GM23338 (cell line): Measurements from ENCODE around the gene ACBD3. TPM values are rescaled to one million over a fixed set of nuclear protein-coding genes. Genes with fewer than 3 reads are reported as not detected.

Experiments used
- ATAC-seq: fragments of 200-7000 bp; cut with Tn5 transposase; 3 replicates; pipeline ENCODE4 v1.9.1; 2020
- DNase-seq: peaks from one replicate; pipeline ENCODE4 v3.0.0-alpha.2; 2015; ENCODE audit warnings: low spot score
- H2AFZ ChIP-seq: fragments of 200-600 bp; sonication (generic); 2 replicates; pipeline ENCODE4 v1.8.0; 2016; ENCODE audit warnings: antibody characterized with exemption, mild to moderate bottlenecking, moderate library complexity
- H3F3A ChIP-seq: fragments of 200-600 bp; sonication (generic); replicated peaks from 2 replicates; pipeline ENCODE4 v1.8.0; 2017; ENCODE audit warnings: antibody characterized with exemption, mixed run types, low read depth
- H3K27ac ChIP-seq: fragments of 200-600 bp; sonication (generic); 2 replicates; pipeline ENCODE4 v1.6.1; 2016; ENCODE audit warnings: low read depth
- H3K27me3 ChIP-seq: fragments of 200-600 bp; sonication (generic); 2 replicates; pipeline ENCODE4 v1.8.0; 2016; ENCODE audit warnings: mild to moderate bottlenecking, mixed run types, moderate library complexity; ENCODE audit not compliant: insufficient read depth
- H3K36me3 ChIP-seq: fragments of 200-600 bp; sonication (generic); 2 replicates; pipeline ENCODE4 v1.8.0; 2016; ENCODE audit warnings: mild to moderate bottlenecking; ENCODE audit not compliant: insufficient read depth
- H3K4me1 ChIP-seq: fragments of 200-600 bp; sonication (generic); 2 replicates; pipeline ENCODE4 v1.8.0; 2016; ENCODE audit warnings: mild to moderate bottlenecking, moderate library complexity; ENCODE audit not compliant: insufficient read depth
- H3K4me2 ChIP-seq: fragments of 200-600 bp; sonication (generic); 2 replicates; pipeline ENCODE4 v1.7.1; 2017; ENCODE audit warnings: mixed run types
- H3K4me3 ChIP-seq: fragments of 200-600 bp; sonication (generic); 2 replicates; pipeline ENCODE4 v1.6.1; 2016; ENCODE audit warnings: mixed run types
- H3K79me2 ChIP-seq: fragments of 200-600 bp; sonication (generic); replicated peaks from 2 replicates; pipeline ENCODE4 v1.8.0; 2017; ENCODE audit warnings: mild to moderate bottlenecking; ENCODE audit not compliant: insufficient read depth
- H3K9me2 ChIP-seq: fragments of 200-600 bp; sonication (generic); 2 replicates; pipeline ENCODE4 v1.8.0; 2017; ENCODE audit not compliant: insufficient read depth
- H4K20me1 ChIP-seq: fragments of 200-600 bp; sonication (generic); replicated peaks from 2 replicates; pipeline ENCODE4 v1.8.0; 2017; ENCODE audit warnings: mild to moderate bottlenecking; ENCODE audit not compliant: insufficient read depth
- H3K27ac Mint-ChIP-seq: 2 replicates; pipeline ENCODE4 v1.8.0; 2020; ENCODE audit warnings: inconsistent platforms, mild to moderate bottlenecking, moderate library complexity, mixed read lengths
- H3K27me3 Mint-ChIP-seq: 3 replicates; pipeline ENCODE4 v1.8.0; 2022; ENCODE audit warnings: low read depth, mild to moderate bottlenecking, moderate library complexity, mixed read lengths, inconsistent platforms; ENCODE audit not compliant: insufficient read depth, poor library complexity
- H3K36me3 Mint-ChIP-seq: 3 replicates; pipeline ENCODE4 v1.8.0; 2021; ENCODE audit warnings: low read depth, mild to moderate bottlenecking, inconsistent platforms, moderate library complexity, mixed read lengths
- H3K4me1 Mint-ChIP-seq: 3 replicates; pipeline ENCODE4 v1.8.0; 2020; ENCODE audit warnings: mild to moderate bottlenecking, inconsistent platforms, mixed read lengths
- H3K4me3 Mint-ChIP-seq: 3 replicates; pipeline ENCODE4 v1.8.0; 2021; ENCODE audit warnings: moderate library complexity, mild to moderate bottlenecking, inconsistent platforms, mixed read lengths
- H3K9me3 Mint-ChIP-seq: 3 replicates; pipeline ENCODE4 v1.8.0; 2020; ENCODE audit warnings: moderate library complexity, mild to moderate bottlenecking, inconsistent platforms, mixed read lengths
- CREB1 ChIP-seq: fragments of 250-450 bp; sonication (Bioruptor Pico); IDR thresholded peaks from 2 replicates; pipeline ENCODE4 v1.5.0; 2020; ENCODE audit warnings: low read depth, mild to moderate bottlenecking, moderate library complexity
- EZH2 ChIP-seq: fragments of 200-600 bp; sonication (generic); IDR thresholded peaks from one replicate; pipeline ENCODE4 v1.8.0; 2017; ENCODE audit warnings: antibody characterized with exemption, mild to moderate bottlenecking, low read depth; ENCODE audit not compliant: unreplicated experiment
- JUNB ChIP-seq: IDR thresholded peaks from one replicate; pipeline ENCODE4 v1.6.1; 2016; ENCODE audit warnings: antibody characterized with exemption; ENCODE audit not compliant: unreplicated experiment
- NANOG ChIP-seq: IDR thresholded peaks from 2 replicates; pipeline ENCODE4 v1.6.1; 2016; ENCODE audit warnings: antibody characterized with exemption, borderline replicate concordance
- POLR2AphosphoS5 ChIP-seq: IDR thresholded peaks from 2 replicates; pipeline ENCODE4 v1.6.1; 2016; ENCODE audit warnings: antibody characterized with exemption, low read depth
- REST ChIP-seq: IDR thresholded peaks from one replicate; pipeline ENCODE4 v1.6.1; 2018; ENCODE audit warnings: antibody characterized with exemption; ENCODE audit not compliant: unreplicated experiment
- ZNF114 ChIP-seq: fragments of 250-450 bp; sonication (Bioruptor Pico); IDR thresholded peaks from 2 replicates; pipeline ENCODE4 v1.5.0; 2020; ENCODE audit warnings: mild to moderate bottlenecking, moderate library complexity
- ZNF331 ChIP-seq: fragments of 250-450 bp; sonication (Bioruptor Pico); IDR thresholded peaks from 2 replicates; pipeline ENCODE4 v1.5.0; 2020; ENCODE audit warnings: low read depth, mild to moderate bottlenecking, moderate library complexity
- ZNF462 ChIP-seq: fragments of 250-450 bp; sonication (Bioruptor Pico); IDR thresholded peaks from 2 replicates; pipeline ENCODE4 v1.5.0; 2020; ENCODE audit warnings: mild to moderate bottlenecking, moderate library complexity
- polyA plus RNA-seq: library from polyadenylated mRNA; unstranded; fragments of >200 nt; fragmentation: Nextera tagmentation; extraction: Ambion mirVana; gene quantifications from 2 replicates; pipeline ENCODE4 v1.2.1, GENCODE V29; 2016
- total RNA-seq: library from RNA; depleted of rRNA; stranded (reverse); fragments of >200 nt; shearing (Covaris generic); gene quantifications from 2 replicates; pipeline ENCODE4 v1.2.3, GENCODE V29; 2014

The ACBD3 gene
- total and polyA plus RNA-seq, 2 experiments from 2014 or later, result 17.1 to 36.2 TPM

GRCh38 chr1:226210571-226211176, 24.1 kb upstream of the ACBD3 start:
- Histone ChIP-seq H3K27me3 (peaks cover 7% of the 10 kb centered on the region; the same call in 1 of the 2 replicates), H3K4me3 (no peak overlapping the region), H3K36me3 (no peaks in the 10 kb centered on the region), H2AFZ (0 out of 2 replicates have a peak overlapping the region, but pooled peaks have one; percentile 28), H4K20me1 (no peaks in the 10 kb centered on the region), H3K27ac (no peak overlapping the region; the same call in 1 of the 2 replicates), H3K9me2 (no peaks in the 10 kb centered on the region; the same call in 1 of the 2 replicates), H3K4me1 (peaks cover 29% of the 10 kb centered on the region), H3F3A (0 out of 2 replicates have a peak, but pooled peaks cover 4% of the 10 kb centered on the region), H3K4me2 (peak overlapping the region; percentile 67), H3K79me2 (no peaks in the 10 kb centered on the region)
- peak overlapping the region; percentile 26 for H3K4me3 Mint-ChIP-seq
- ATAC-seq (peak; percentile 66), DNase-seq (peak; percentile 60)
- H3K36me3 Mint-ChIP-seq, result no peaks in the 10 kb centered on the region
- TF ChIP-seq ZNF114 (CRISPR knock-in tag) (no peak), NANOG (peak; percentile 40; the same call in 1 of the 2 replicates)
- H3K27ac Mint-ChIP-seq, result no peak overlapping the region
- H3K27me3 Mint-ChIP-seq, result peaks cover 15% of the 10 kb centered on the region
- H3K4me1 Mint-ChIP-seq, result peaks cover 38% of the 10 kb centered on the region
- no peaks in the 10 kb centered on the region for H3K9me3 Mint-ChIP-seq

GRCh38 chr1:226209307-226210059, 22.9 kb upstream of the ACBD3 start:
- Histone ChIP-seq H3K27ac (no peak overlapping the region), H4K20me1 (no peaks in the 10 kb centered on the region), H3K4me1 (peaks cover 26% of the 10 kb centered on the region), H2AFZ (peak overlapping the region; percentile 76; the same call in 1 of the 2 replicates), H3F3A (0 out of 2 replicates have a peak, but pooled peaks cover 4% of the 10 kb centered on the region), H3K9me2 (no peaks in the 10 kb centered on the region; the same call in 1 of the 2 replicates), H3K79me2 (no peaks in the 10 kb centered on the region), H3K4me2 (peak overlapping the region; percentile 67; the same call in 1 of the 2 replicates), H3K36me3 (no peaks in the 10 kb centered on the region), H3K27me3 (peaks cover 7% of the 10 kb centered on the region; the same call in 1 of the 2 replicates), H3K4me3 (no peak overlapping the region)
- H3K27ac Mint-ChIP-seq, result no peak overlapping the region
- no peaks in the 10 kb centered on the region for H3K9me3 Mint-ChIP-seq
- DNase-seq (no peak), ATAC-seq (peak; percentile 12; the same call in 1 of the 3 replicates)
- peaks cover 31% of the 10 kb centered on the region for H3K4me1 Mint-ChIP-seq
- no peak overlapping the region for H3K4me3 Mint-ChIP-seq
- H3K27me3 Mint-ChIP-seq, result peaks cover 13% of the 10 kb centered on the region
- no peaks in the 10 kb centered on the region for H3K36me3 Mint-ChIP-seq
- TF ChIP-seq CREB1 (CRISPR knock-in tag) (no peak), ZNF331 (CRISPR knock-in tag) (no peak), ZNF462 (CRISPR knock-in tag) (no peak), POLR2AphosphoS5 (no peak), REST (no peak), EZH2 (no peak), JUNB (no peak)
